Right cardiac atrium (tissue), 5 donors: ENCODE data around the gene BUD23. TPM values are rescaled to one million over a fixed set of nuclear protein-coding genes. Genes with fewer than 3 reads are reported as not detected.
"Not testable (repeated sequence)": the region's sequence is repeated elsewhere in the genome, so short reads cannot be mapped to it uniquely, and the experiment has no call there.

ENCODE experiments used
- ATAC-seq, 2 donors: fragments of 200-7000 bp; cut with Tn5 transposase; one replicate each; pipeline versions ENCODE4 v1.8.0 to v1.9.1; 2020; ENCODE audit warnings: moderate library complexity in 2 of 2, mild to moderate bottlenecking in 1 of 2
- DNase-seq, 3 donors: peaks; one replicate each; pipeline ENCODE4 v3.0.0-alpha.2; 2020
- H3K27ac ChIP-seq: one replicate; pipeline ENCODE4 v1.5.1; 2013; ENCODE audit warnings: mild to moderate bottlenecking, low read length, control low read depth, moderate library complexity
- H3K27me3 ChIP-seq: one replicate; pipeline ENCODE4 v1.6.1; 2013; ENCODE audit not compliant: control insufficient read depth, insufficient read depth
- H3K4me1 ChIP-seq: one replicate; pipeline ENCODE4 v1.6.1; 2013; ENCODE audit warnings: low read length; ENCODE audit not compliant: control insufficient read depth, insufficient read depth
- H3K4me3 ChIP-seq: one replicate; pipeline ENCODE4 v1.5.1; 2013; ENCODE audit warnings: low read length, control low read depth
- H3K9me3 ChIP-seq: one replicate; pipeline ENCODE4 v1.6.1; 2013; ENCODE audit warnings: low read length; ENCODE audit not compliant: control insufficient read depth
- WGBS: extraction: QIAGEN DNeasy Blood & Tissue Kit; methylation state at CpG from one replicate; pipeline ENCODE4 v1.1.7; 2013; 5-methylcytosine and 5-hydroxymethylcytosine counted together
- intact Hi-C, 4 donors: fragments of 100-400 bp; cut with DNase I; formaldehyde crosslinking; loops; one replicate each; pipeline versions ENCODE4 v1.11.0 to v1.14.0; 2022 to 2023
- polyA plus RNA-seq: library from polyadenylated mRNA; stranded (reverse); fragments of 200-250 nt; gene quantifications from one replicate; pipeline ENCODE4 v1.2.3, GENCODE V29; 2013
- total RNA-seq, 4 donors: library from RNA; stranded (reverse); fragmentation: NEBNext Ultra II Directional; extraction: Animal tissue kit (Norgen Biotek cat#: 25700); gene quantifications; one replicate each; pipeline ENCODE4 v1.2.1, GENCODE V29; 2021
- donor health status: healthy with polysubstance abuse.
- donor health status: DM: no; HTN: yes; CAD: no.
- donor health status: DM: no; HTN: no; CAD: no.
- donor health status: DM: no; HTN: yes; CAD: no; lungs with severe emphysema.
- donor health status: DM: yes; HTN: yes; CAD: no.

Gene BUD23
- total and polyA plus RNA-seq, 5 donors, result 53.0 to 97.5 (median 63.5) TPM

GRCh38 chr7:73647725-73648592, 35.4 kb upstream of the BUD23 start:
- Histone ChIP-seq H3K4me3 (peak overlapping the region; percentile 60), H3K27me3 (no peaks in the 10 kb centered on the region), H3K9me3 (no peaks in the 10 kb centered on the region), H3K27ac (no peak overlapping the region), H3K4me1 (no peaks in the 10 kb centered on the region)
- DNase-seq (peak in 1 of 3 donors; percentile 18), ATAC-seq (peak; percentile 37 to 57)
- intact Hi-C loops, result no loop called here
- 1% methylated on average over 61 of the region's 62 CpGs for WGBS

- WGBS, result 44% methylated on average over 1 of the region's 1 CpG
- Histone ChIP-seq H3K27me3 (no peaks in the 10 kb centered on the region), H3K4me1 (no peaks in the 10 kb centered on the region), H3K4me3 (no peak overlapping the region), H3K27ac (no peak overlapping the region), H3K9me3 (no peaks in the 10 kb centered on the region)
- intact Hi-C loops, result no loop called here
- ATAC-seq (no peak), DNase-seq (no peak)
Measured at GRCh38 chr7:73648593-73649332, 34.6 kb upstream of the BUD23 start.

GRCh38 chr7:73649576-73649975, 33.8 kb upstream of the BUD23 start:
- no peak overlapping the region for H3K4me3 ChIP-seq
- H3K9me3 ChIP-seq, result no peaks in the 10 kb centered on the region
- 43% methylated on average over 9 of the region's 9 CpGs for WGBS
- H3K4me1 ChIP-seq, result no peaks in the 10 kb centered on the region
- no peak for DNase-seq
- H3K27ac ChIP-seq, result no peak overlapping the region
- H3K27me3 ChIP-seq, result no peaks in the 10 kb centered on the region
- intact Hi-C loops, result no loop called here
- no peak for ATAC-seq

GRCh38 chr7:73650524-73650923, 32.9 kb upstream of the BUD23 start:
- no peak overlapping the region for H3K4me3 ChIP-seq
- ATAC-seq (no peak), DNase-seq (no peak)
- H3K4me1 ChIP-seq, result no peaks in the 10 kb centered on the region
- intact Hi-C loops, result no loop called here
- H3K27me3 ChIP-seq, result no peaks in the 10 kb centered on the region
- H3K9me3 ChIP-seq, result no peaks in the 10 kb centered on the region
- 62% methylated on average over 5 of the region's 5 CpGs for WGBS
- no peak overlapping the region for H3K27ac ChIP-seq

DNA sequence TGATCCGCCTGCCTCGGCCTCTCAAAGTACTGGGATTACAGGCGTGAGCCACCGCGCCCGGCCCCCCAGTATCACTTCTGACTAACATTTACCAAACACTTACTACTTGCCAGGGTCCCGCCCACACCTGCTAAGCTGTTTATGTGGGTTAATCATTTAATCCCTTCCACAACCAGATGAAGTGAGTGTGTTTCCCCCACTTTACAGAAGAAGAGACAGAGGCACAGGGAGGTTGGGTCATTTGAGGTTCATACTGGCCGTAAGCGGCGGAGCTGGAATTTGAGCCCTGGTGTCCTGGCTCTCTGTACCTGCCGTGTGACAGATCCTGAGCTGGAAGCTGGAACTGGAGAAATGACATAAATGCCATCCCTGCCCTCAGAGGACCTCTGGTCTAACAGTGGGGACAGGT, 30.9 kb upstream of the BUD23 start:
- H3K4me3 ChIP-seq, result no peak overlapping the region
- no peak overlapping the region for H3K27ac ChIP-seq
- no peaks in the 10 kb centered on the region for H3K27me3 ChIP-seq
- DNase-seq (no peak), ATAC-seq (no peak)
- H3K4me1 ChIP-seq, result no peaks in the 10 kb centered on the region
- no peaks in the 10 kb centered on the region for H3K9me3 ChIP-seq
- WGBS, result 84% methylated on average over 11 of the region's 11 CpGs
- intact Hi-C loops, result no loop called here

- ATAC-seq, H3K9me3 ChIP-seq, H3K27me3 ChIP-seq, H3K4me3 ChIP-seq, intact Hi-C loops, H3K4me1 ChIP-seq, DNase-seq, H3K27ac ChIP-seq: not testable (repeated sequence)
- 77% methylated on average over 4 of the region's 4 CpGs for WGBS
Measured at GRCh38 chr7:73655309-73655708, 28.1 kb upstream of the BUD23 start.

DNA sequence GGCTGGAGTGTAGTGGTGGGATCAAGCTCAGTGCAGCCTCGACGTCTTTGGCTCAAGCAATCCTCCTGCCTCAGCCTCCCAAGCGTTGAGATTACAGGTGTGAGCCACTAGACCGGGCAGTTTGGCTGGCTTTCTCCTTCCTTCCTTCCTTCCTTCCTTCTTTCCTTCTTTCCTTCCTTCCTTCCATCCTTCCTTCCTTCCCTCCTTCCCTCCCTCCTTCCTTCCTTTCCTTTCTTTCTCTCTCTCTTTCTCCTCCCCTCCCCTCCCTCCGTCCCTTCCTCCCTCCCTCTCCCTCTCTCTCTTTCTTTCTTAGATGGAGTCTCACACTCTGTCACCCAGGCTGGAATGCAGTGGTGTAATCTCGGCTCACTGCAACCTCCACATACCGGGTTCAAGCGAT, 23.4 kb upstream of the BUD23 start:
- 70% methylated on average over 8 of the region's 8 CpGs for WGBS

DNA sequence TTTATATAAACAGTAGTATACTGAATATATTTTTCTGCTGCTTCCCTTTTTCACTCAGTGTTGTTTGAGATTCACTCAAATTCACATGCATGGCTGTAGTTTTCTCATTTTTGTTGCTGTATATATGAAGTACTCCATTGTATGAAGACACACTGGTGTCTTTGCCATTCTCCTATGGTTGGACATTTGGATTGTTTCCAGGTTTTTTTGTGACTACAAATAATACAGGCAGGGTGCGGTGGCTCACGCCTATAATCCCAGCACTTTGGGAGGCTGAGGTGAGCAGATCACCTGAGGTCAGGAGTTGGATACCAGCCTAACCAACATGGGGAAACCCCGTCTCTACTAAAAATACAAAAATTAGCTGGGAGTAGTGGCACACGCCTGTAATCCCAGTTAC, 22.8 kb upstream of the BUD23 start:
- ATAC-seq, H3K4me3 ChIP-seq, H3K27ac ChIP-seq, H3K9me3 ChIP-seq, H3K27me3 ChIP-seq, H3K4me1 ChIP-seq, DNase-seq: not testable (repeated sequence)
- intact Hi-C loops, result loop anchor here in 2 of 4 donors (10.0 kb wide), 2 partner anchors 46 to 56 kb away; no protein-coding TSS in a partner anchor
- 68% methylated on average over 4 of the region's 4 CpGs for WGBS

More for the DNA sequence above, 23.4 kb upstream of the BUD23 start:
- no peaks in the 10 kb centered on the region for H3K27me3 ChIP-seq
- ATAC-seq (no peak), DNase-seq (no peak)
- intact Hi-C loops, result loop anchor here in 2 of 4 donors (10.0 kb wide), 2 partner anchors 45 to 55 kb away; no protein-coding TSS in a partner anchor
- H3K4me1 ChIP-seq, result no peaks in the 10 kb centered on the region
- H3K9me3 ChIP-seq, result no peaks in the 10 kb centered on the region
- H3K27ac ChIP-seq, result no peak overlapping the region
- H3K4me3 ChIP-seq, result no peak overlapping the region

- no peaks in the 10 kb centered on the region for H3K9me3 ChIP-seq
- no peak overlapping the region for H3K27ac ChIP-seq
- ATAC-seq, result no peak
- no peaks in the 10 kb centered on the region for H3K4me1 ChIP-seq
- H3K4me3 ChIP-seq, result no peak overlapping the region
- H3K27me3 ChIP-seq, result no peaks in the 10 kb centered on the region
- DNase-seq, result no peak
- intact Hi-C loops, result loop anchor here in 2 of 4 donors (10.0 kb wide), 2 partner anchors 48 to 58 kb away; no protein-coding TSS in a partner anchor
Measured at GRCh38 chr7:73663033-73663432, 20.4 kb upstream of the BUD23 start.

GRCh38 chr7:73667344-73668102, 15.9 kb upstream of the BUD23 start, which contains the start of gene VPS37D:
TSS of gene VPS37D (plus strand) at chr7:73667831. CDS start at chr7:73667959, 128 bp downstream.
- DNase-seq, result peak; percentile 91 to 97 (median 97)
- no peaks in the 10 kb centered on the region for H3K9me3 ChIP-seq
- no peak within 1 kb of the TSS for H3K27ac ChIP-seq
- no peaks in the 10 kb centered on the region for H3K4me1 ChIP-seq
- ATAC-seq, result peak; percentile 96
- intact Hi-C loops, result loop anchor here in 2 of 4 donors (10.0 kb wide), 2 partner anchors 53 to 63 kb away; no protein-coding TSS in a partner anchor
- WGBS, result 3% methylated on average over 78 of the region's 79 CpGs
- H3K4me3 ChIP-seq, result peak within 1 kb of the TSS; percentile 96
- no peaks in the 10 kb centered on the region for H3K27me3 ChIP-seq
